Measurements from ENCODE around the gene TRMT2A. TPM values are rescaled to one million over a fixed set of nuclear protein-coding genes. Genes with fewer than 3 reads are reported as not detected.

The TRMT2A gene
- polyA plus RNA-seq, 4 donors = 30.5 to 49.3 (median 37.2) TPM

DNA sequence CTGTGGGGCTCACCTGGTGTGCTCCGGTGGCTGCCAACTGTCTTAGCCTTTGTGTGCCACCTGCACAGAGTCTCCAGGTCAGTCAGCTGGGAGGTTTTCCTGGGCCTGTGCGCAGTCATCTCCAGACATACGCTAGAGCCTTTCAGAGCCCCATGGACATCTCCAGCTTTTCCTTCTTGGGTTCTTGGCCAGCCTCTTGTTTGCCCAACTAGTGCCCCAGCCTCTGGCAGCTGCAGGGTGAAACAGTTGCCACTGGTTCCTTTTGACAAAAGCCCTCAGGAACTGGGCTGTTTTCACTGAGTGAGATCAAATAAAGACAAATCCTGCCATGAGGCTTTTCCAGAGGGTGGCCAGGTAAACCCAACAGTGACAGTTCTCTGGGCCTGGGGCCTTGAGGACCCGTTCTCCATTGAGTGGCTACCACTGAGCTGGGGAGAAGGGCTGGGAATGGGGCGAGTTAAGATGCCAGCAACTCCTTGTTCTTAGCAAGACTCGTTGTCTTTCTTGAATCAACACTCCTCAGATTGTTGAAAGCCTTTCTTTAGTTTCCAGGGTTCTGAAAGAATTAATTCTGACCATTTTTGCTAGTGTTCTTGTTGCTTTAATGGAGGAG lies 17.8 kb downstream of the TRMT2A start:
- WGBS, 3 donors = 93 to 97% (median 96%) methylated on average over 6 of the region's 6 CpGs

DNA sequence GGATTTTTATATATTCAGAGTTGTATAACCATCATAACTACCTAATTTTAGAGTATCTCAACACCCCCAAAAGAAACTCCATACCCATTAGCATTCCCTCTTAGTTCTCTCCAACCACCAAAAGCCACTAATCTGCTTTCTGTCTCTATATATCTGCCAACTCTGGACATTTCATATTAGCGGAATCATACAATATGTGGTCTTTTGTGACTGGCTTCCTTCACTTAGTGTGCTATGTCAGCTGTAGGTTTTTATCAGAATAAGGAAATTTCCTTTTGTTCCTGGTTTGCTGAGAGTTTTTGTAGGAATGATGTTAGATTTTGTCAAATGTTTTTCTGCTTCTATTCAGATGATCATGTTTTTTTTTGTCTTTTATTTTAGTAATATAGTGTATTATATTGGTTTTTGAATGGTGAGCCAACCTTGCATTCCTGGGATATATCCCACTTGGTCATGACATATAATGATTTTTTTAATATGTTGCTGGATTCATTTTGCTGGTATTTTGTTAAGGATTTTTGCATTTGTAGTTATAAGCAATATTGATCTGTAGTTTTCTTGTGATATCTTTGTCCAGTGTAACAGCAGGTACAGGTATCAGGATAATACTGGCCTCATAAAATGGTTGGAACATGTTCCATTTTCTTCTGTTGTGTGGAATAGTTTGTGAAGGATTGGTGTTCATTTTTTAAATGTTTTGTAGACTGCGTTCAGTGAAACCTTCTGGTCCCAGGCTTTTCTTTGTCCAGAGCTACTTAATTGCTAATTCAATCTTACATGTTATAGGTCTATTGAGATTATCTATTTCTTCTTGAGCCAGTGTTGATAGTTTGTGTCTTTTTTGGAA lies 20.2 kb downstream of the TRMT2A start:
- Histone ChIP-seq H3K36me3 (ENCODE audit: control insufficient read depth in 3 of 3, insufficient read depth in 2 of 3, low read depth in 1 of 3, low read length in 3 of 3) (peaks cover 11 to 73% (median 28%) of the 10 kb centered on the region in 3 donors), H3K4me1 (ENCODE audit: control insufficient read depth in 3 of 3, insufficient read depth in 2 of 3, low read depth in 1 of 3, low read length in 2 of 3) (no peaks in the 10 kb centered on the region), H3K27me3 (ENCODE audit: control insufficient read depth in 3 of 3, insufficient read depth in 3 of 3, low read length in 3 of 3) (no peaks in the 10 kb centered on the region), H3K27ac (ENCODE audit: low read depth in 1 of 3, low read length in 2 of 3) (no peak overlapping the region), H3K9me3 (ENCODE audit: control insufficient read depth in 2 of 2, insufficient read depth in 1 of 2, low read depth in 1 of 2, low read length in 1 of 2) (peaks cover 0 to 4% of the 10 kb centered on the region in 2 donors), H3K4me3 (ENCODE audit: low read depth in 1 of 3, low read length in 3 of 3) (no peak overlapping the region)
- 94 to 98% (median 97%) methylated on average over 2 of the region's 2 CpGs for WGBS, 3 donors
- DNase-seq (no peak), FAIRE-seq (no peak)

More for the DNA sequence above, 17.8 kb downstream of the TRMT2A start:
- Histone ChIP-seq H3K27me3 (ENCODE audit: control insufficient read depth in 3 of 3, insufficient read depth in 3 of 3, low read length in 3 of 3) (no peaks in the 10 kb centered on the region), H3K4me3 (ENCODE audit: low read depth in 1 of 3, low read length in 3 of 3) (no peak overlapping the region), H3K36me3 (ENCODE audit: control insufficient read depth in 3 of 3, insufficient read depth in 2 of 3, low read depth in 1 of 3, low read length in 3 of 3) (peaks cover 15 to 61% (median 17%) of the 10 kb centered on the region in 3 donors), H3K9me3 (ENCODE audit: control insufficient read depth in 2 of 2, insufficient read depth in 1 of 2, low read depth in 1 of 2, low read length in 1 of 2) (peaks cover 0 to 4% of the 10 kb centered on the region in 2 donors), H3K27ac (ENCODE audit: low read depth in 1 of 3, low read length in 2 of 3) (no peak overlapping the region), H3K4me1 (ENCODE audit: control insufficient read depth in 3 of 3, insufficient read depth in 2 of 3, low read depth in 1 of 3, low read length in 2 of 3) (no peaks in the 10 kb centered on the region)
- FAIRE-seq (no peak), DNase-seq (no peak)

DNA sequence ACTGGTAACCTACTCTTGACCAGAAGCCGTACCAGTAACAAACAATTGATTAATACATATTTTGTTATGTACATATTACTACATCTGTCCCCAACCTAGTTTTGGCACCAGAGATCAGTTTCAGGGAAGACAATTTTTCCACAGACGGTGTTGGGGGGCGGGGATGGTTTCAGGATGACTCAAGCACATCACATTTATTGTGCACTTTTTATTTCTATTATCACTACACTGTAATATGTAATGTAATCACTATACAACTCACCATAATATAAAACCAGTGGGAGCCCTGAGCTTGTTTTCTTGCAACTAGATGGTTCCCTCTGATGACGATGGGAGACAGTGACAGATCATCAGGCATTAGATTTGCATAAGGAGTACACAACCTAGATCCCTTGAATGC lies 21.5 kb downstream of the TRMT2A start:
- Histone ChIP-seq H3K4me3 (ENCODE audit: low read depth in 1 of 3, low read length in 3 of 3) (no peak overlapping the region), H3K36me3 (ENCODE audit: control insufficient read depth in 3 of 3, insufficient read depth in 2 of 3, low read depth in 1 of 3, low read length in 3 of 3) (peaks cover 13 to 74% (median 29%) of the 10 kb centered on the region in 3 donors), H3K27me3 (ENCODE audit: control insufficient read depth in 3 of 3, insufficient read depth in 3 of 3, low read length in 3 of 3) (no peaks in the 10 kb centered on the region), H3K9me3 (ENCODE audit: control insufficient read depth in 2 of 2, insufficient read depth in 1 of 2, low read depth in 1 of 2, low read length in 1 of 2) (peaks cover 0 to 4% of the 10 kb centered on the region in 2 donors), H3K4me1 (ENCODE audit: control insufficient read depth in 3 of 3, insufficient read depth in 2 of 3, low read depth in 1 of 3, low read length in 2 of 3) (no peaks in the 10 kb centered on the region), H3K27ac (ENCODE audit: low read depth in 1 of 3, low read length in 2 of 3) (no peak overlapping the region)
- FAIRE-seq (no peak), DNase-seq (no peak)
- 86 to 91% (median 87%) methylated on average over 4 of the region's 4 CpGs for WGBS, 3 donors

DNA sequence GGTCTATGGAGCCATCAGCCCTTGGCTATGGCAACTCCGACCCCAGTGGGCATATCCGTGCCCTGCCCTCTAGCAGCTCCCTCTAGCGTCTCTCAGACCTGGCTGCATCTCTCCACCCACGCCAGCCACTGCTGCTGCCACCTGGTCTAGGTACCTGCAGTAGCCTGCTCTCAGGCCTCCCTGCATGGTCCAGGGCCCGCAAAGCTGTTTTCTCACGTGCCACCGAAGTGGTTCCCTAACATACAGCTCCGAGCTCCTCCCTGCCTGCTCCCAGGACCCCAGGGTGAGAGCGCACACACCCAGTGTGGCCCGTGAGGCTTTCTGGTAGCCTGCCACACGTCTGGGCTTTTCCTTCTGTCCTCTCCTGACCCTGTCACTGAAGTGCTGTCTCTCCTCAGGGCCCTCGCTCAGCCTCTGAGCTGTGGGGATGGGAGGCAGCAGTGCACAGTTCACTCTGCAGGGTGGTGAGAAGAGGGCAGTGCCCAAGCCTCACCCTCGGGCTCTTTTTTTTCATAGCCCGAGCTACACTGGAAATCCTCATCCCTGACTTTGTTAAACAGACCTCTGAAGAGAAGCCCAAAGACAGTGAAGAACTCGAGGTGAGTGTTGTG lies 22.7 kb downstream of the TRMT2A start:
- FAIRE-seq = no peak
- WGBS, 3 donors = 93 to 96% (median 94%) methylated on average over 15 of the region's 15 CpGs

DNA sequence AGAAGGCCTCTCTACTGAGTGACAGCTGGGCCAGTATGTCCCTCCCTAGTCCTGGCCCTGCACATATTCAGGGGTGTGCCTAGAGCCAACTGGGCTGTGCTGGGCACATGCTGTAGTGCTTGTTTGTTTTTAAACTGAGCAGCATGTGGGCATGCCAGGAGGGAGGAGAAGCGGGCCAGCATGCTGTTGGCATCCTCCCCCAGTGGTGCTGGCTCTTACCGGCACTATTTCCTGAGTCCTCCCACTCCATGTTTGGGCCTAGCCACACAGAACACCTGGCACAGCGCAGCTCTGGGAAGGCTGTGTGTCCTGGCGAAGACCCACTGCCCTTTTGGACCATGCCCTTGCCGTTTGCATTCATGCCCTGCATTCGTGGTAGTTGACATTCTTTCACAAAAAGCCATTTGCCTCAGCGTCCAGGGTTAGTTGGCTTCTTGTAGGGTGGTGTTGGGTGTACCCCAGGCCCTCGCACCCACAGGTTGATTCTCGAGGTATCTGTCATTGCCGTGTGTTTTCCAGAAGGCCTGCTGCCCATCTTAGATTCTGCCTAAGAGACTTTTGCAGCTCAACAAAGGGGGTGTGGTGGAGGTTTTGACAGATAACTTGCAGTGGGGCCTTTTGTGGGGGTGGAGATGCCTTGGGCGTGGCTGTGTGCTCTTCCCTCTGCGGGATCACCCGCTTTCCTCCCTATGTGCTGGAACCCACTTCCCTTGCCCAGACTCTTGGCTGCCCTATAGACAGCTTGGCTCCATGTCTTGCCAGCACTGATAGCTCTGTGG lies 23.4 kb downstream of the TRMT2A start:
- WGBS, 3 donors = 85 to 92% (median 88%) methylated on average over 13 of the region's 13 CpGs
- H3K27ac ChIP-seq (ENCODE audit: low read depth in 1 of 3, low read length in 2 of 3) = no peak overlapping the region
- H3K9me3 ChIP-seq (ENCODE audit: control insufficient read depth in 2 of 2, insufficient read depth in 1 of 2, low read depth in 1 of 2, low read length in 1 of 2) = peaks cover 0 to 4% of the 10 kb centered on the region in 2 donors
- FAIRE-seq = no peak
- no peak for DNase-seq
- peaks cover 15 to 78% (median 34%) of the 10 kb centered on the region in 3 donors for H3K36me3 ChIP-seq (ENCODE audit: control insufficient read depth in 3 of 3, insufficient read depth in 2 of 3, low read depth in 1 of 3, low read length in 3 of 3)
- no peaks in the 10 kb centered on the region for H3K4me1 ChIP-seq (ENCODE audit: control insufficient read depth in 3 of 3, insufficient read depth in 2 of 3, low read depth in 1 of 3, low read length in 2 of 3)
- no peaks in the 10 kb centered on the region for H3K27me3 ChIP-seq (ENCODE audit: control insufficient read depth in 3 of 3, insufficient read depth in 3 of 3, low read length in 3 of 3)
- H3K4me3 ChIP-seq (ENCODE audit: low read depth in 1 of 3, low read length in 3 of 3) = no peak overlapping the region

More for the DNA sequence above, 22.7 kb downstream of the TRMT2A start:
- H3K36me3 ChIP-seq (ENCODE audit: control insufficient read depth in 3 of 3, insufficient read depth in 2 of 3, low read depth in 1 of 3, low read length in 3 of 3) = peaks cover 15 to 77% (median 35%) of the 10 kb centered on the region in 3 donors
- no peak overlapping the region for H3K4me3 ChIP-seq (ENCODE audit: low read depth in 1 of 3, low read length in 3 of 3)
- no peaks in the 10 kb centered on the region for H3K4me1 ChIP-seq (ENCODE audit: control insufficient read depth in 3 of 3, insufficient read depth in 2 of 3, low read depth in 1 of 3, low read length in 2 of 3)
- no peak overlapping the region for H3K27ac ChIP-seq (ENCODE audit: low read depth in 1 of 3, low read length in 2 of 3)
- peaks cover 0 to 4% of the 10 kb centered on the region in 2 donors for H3K9me3 ChIP-seq (ENCODE audit: control insufficient read depth in 2 of 2, insufficient read depth in 1 of 2, low read depth in 1 of 2, low read length in 1 of 2)
- no peaks in the 10 kb centered on the region for H3K27me3 ChIP-seq (ENCODE audit: control insufficient read depth in 3 of 3, insufficient read depth in 3 of 3, low read length in 3 of 3)
- DNase-seq = no peak

DNA sequence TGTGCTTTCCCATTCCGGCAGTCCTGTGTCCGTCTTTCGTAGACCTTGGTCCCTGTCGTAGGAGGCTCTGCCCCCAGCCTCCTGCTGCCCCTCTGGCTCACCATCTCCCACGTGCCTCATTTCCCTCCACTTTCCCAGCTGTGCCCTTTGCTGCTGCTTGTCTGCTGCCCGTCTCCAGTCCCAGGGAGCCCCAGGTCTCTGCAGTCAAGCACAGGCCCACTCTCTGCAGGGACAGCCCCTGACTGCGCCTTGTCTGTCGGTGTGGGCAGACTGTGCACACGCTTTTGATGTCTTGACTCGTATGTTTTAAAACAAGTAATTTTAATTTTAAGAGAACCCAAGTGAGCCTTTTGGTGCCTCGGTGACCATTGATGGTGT lies 24.6 kb downstream of the TRMT2A start:
- no peak overlapping the region for H3K27ac ChIP-seq (ENCODE audit: low read depth in 1 of 3, low read length in 2 of 3)
- no peak for FAIRE-seq
- no peaks in the 10 kb centered on the region for H3K4me1 ChIP-seq (ENCODE audit: control insufficient read depth in 3 of 3, insufficient read depth in 2 of 3, low read depth in 1 of 3, low read length in 2 of 3)
- H3K27me3 ChIP-seq (ENCODE audit: control insufficient read depth in 3 of 3, insufficient read depth in 3 of 3, low read length in 3 of 3) = no peaks in the 10 kb centered on the region
- H3K36me3 ChIP-seq (ENCODE audit: control insufficient read depth in 3 of 3, insufficient read depth in 2 of 3, low read depth in 1 of 3, low read length in 3 of 3) = peaks cover 20 to 85% (median 37%) of the 10 kb centered on the region in 3 donors
- H3K4me3 ChIP-seq (ENCODE audit: low read depth in 1 of 3, low read length in 3 of 3) = no peak overlapping the region
- WGBS, 3 donors = 88 to 93% (median 91%) methylated on average over 11 of the region's 11 CpGs
- DNase-seq = no peak
- peaks cover 0 to 4% of the 10 kb centered on the region in 2 donors for H3K9me3 ChIP-seq (ENCODE audit: control insufficient read depth in 2 of 2, insufficient read depth in 1 of 2, low read depth in 1 of 2, low read length in 1 of 2)

DNA sequence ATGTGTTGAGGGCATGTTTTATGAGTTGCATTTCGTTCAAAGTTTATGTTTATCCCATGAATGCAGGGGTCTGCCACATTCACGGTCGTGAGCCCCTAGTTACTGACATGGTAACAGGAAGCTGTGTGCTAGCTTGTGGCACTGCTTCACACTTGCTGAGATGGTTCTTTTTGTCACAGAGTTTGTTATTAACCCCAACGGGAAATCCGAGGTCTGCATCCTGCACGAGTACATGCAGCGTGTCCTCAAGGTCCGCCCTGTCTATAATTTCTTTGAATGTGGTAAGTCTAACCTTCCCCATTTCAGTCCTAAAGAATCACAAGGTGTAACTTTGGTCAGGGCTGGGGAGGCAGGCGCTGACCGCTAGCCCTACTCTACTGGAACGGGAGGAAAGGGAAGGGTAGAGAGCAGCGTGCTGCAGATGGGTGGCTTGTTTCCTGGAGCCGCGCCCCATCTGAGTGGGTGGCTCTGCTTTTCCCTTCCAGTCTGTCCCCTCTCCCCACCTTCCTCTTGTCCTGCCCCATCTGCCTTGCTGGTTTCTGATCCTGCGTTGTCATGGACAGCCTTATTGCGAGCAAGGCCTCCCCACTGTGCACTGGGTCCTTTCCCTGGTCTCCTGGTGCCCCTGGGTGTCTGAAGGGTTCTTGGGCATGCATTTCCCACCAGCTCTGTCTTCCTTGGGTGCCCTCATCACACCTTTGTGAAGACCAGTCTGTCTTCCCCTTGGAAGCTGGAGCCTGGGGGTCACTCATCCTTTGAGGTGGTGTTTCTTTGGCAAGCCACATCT lies 25.1 kb downstream of the TRMT2A start:
- H3K9me3 ChIP-seq (ENCODE audit: control insufficient read depth in 2 of 2, insufficient read depth in 1 of 2, low read depth in 1 of 2, low read length in 1 of 2) = peaks cover 0 to 4% of the 10 kb centered on the region in 2 donors
- H3K36me3 ChIP-seq (ENCODE audit: control insufficient read depth in 3 of 3, insufficient read depth in 2 of 3, low read depth in 1 of 3, low read length in 3 of 3) = peaks cover 24 to 90% (median 42%) of the 10 kb centered on the region in 3 donors
- no peak for DNase-seq
- H3K4me3 ChIP-seq (ENCODE audit: low read depth in 1 of 3, low read length in 3 of 3) = no peak overlapping the region
- no peaks in the 10 kb centered on the region for H3K27me3 ChIP-seq (ENCODE audit: control insufficient read depth in 3 of 3, insufficient read depth in 3 of 3, low read length in 3 of 3)
- H3K27ac ChIP-seq (ENCODE audit: low read depth in 1 of 3, low read length in 2 of 3) = no peak overlapping the region
- 89 to 93% (median 89%) methylated on average over 16 of the region's 16 CpGs for WGBS, 3 donors
- no peaks in the 10 kb centered on the region for H3K4me1 ChIP-seq (ENCODE audit: control insufficient read depth in 3 of 3, insufficient read depth in 2 of 3, low read depth in 1 of 3, low read length in 2 of 3)
- FAIRE-seq = no peak

All from small intestine (tissue), 7 donors.